Measurements from ENCODE around the gene ANKRD2.
A peak's percentile ranks its signal among the peaks of the same experiment; 100 is the strongest.

ANKRD2 gene

DNA sequence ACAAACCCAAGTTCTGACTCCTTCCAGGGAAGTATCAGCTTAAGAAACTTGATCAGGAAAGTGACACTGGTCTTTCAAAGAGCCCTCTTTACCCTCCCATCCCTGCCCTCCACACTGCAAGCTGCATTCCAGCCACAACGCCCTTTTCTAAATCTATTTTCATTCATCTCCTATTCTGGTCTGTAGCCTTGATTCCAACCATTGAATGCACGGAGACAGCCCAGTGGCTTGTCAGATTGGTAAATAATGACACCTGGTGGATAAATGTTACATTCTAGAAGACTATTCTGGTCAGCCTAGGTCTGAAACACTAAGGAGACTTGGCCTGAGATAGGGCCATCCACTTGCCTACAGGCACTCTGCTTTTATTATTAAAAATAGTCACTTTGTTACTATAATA, 39.8 kb downstream of the ANKRD2 start:
- no peaks in the 10 kb centered on the region for H3K4me1 ChIP-seq (ENCODE audit: control insufficient read depth in 1 of 2, insufficient read depth in 2 of 2, low read length in 2 of 2)
- H3K4me2 ChIP-seq (ENCODE audit: low read length), result no peak overlapping the region
- no peaks in the 10 kb centered on the region for H3K79me1 ChIP-seq (ENCODE audit: low read length)
- no peak overlapping the region for H3K4ac ChIP-seq (ENCODE audit: low read depth, low read length)
- no peak overlapping the region for H3K14ac ChIP-seq (ENCODE audit: low read length)
- WGBS (ENCODE audit: extremely low coverage, insufficient coverage, insufficient read length), result no CpG with 5 or more reads among the region's 2 CpGs
- H2AK5ac ChIP-seq (ENCODE audit: low read length), result no peak overlapping the region
- no peak overlapping the region for H2BK5ac ChIP-seq (ENCODE audit: low read depth, low read length, poor library complexity)
- H4K8ac ChIP-seq (ENCODE audit: low read depth, low read length), result no peak overlapping the region
- H3K36me3 ChIP-seq (ENCODE audit: control insufficient read depth in 1 of 2, insufficient read depth in 2 of 2, low read length in 2 of 2), result no peaks in the 10 kb centered on the region
- peak; percentile 30 to 82 for DNase-seq
- H2BK120ac ChIP-seq (ENCODE audit: insufficient read depth, low read length, poor library complexity), result no peak overlapping the region
- H3K27me3 ChIP-seq (ENCODE audit: insufficient read depth, low read length), result no peaks in the 10 kb centered on the region
- no peak overlapping the region for H3K9ac ChIP-seq (ENCODE audit: low read length)
- no peak overlapping the region for H3K23ac ChIP-seq (ENCODE audit: low read length)
- H3K18ac ChIP-seq (ENCODE audit: low read length), result no peak overlapping the region
- no peaks in the 10 kb centered on the region for H3K79me2 ChIP-seq (ENCODE audit: control insufficient read depth, insufficient read depth, low read length, poor library complexity)
- no peak overlapping the region for H3K27ac ChIP-seq (ENCODE audit: low read depth, low read length)
- no peak overlapping the region for H3K4me3 ChIP-seq (ENCODE audit: low read depth, low read length)
- no peak overlapping the region for H4K91ac ChIP-seq (ENCODE audit: low read depth, low read length)
- no peak overlapping the region for H2BK12ac ChIP-seq (ENCODE audit: low read length)
- no peaks in the 10 kb centered on the region for H3K9me3 ChIP-seq (ENCODE audit: insufficient read depth, low read depth, low read length)
- H2AFZ ChIP-seq (ENCODE audit: insufficient read depth, low read length, poor library complexity), result no peak overlapping the region
- H4K12ac ChIP-seq (ENCODE audit: low read depth, low read length), result no peak overlapping the region

GRCh38 chr10:97618285-97618684, 45.7 kb downstream of the ANKRD2 start:
- Histone ChIP-seq H3K4ac (ENCODE audit: low read depth, low read length) (no peak overlapping the region), H3K27me3 (ENCODE audit: insufficient read depth, low read length) (no peaks in the 10 kb centered on the region), H3K9ac (ENCODE audit: low read length) (no peak overlapping the region), H3K18ac (ENCODE audit: low read length) (no peak overlapping the region), H3K4me1 (ENCODE audit: control insufficient read depth in 1 of 2, insufficient read depth in 2 of 2, low read length in 2 of 2) (no peaks in the 10 kb centered on the region), H4K8ac (ENCODE audit: low read depth, low read length) (no peak overlapping the region), H3K4me2 (ENCODE audit: low read length) (no peak overlapping the region), H2BK120ac (ENCODE audit: insufficient read depth, low read length, poor library complexity) (no peak overlapping the region), H2BK12ac (ENCODE audit: low read length) (no peak overlapping the region), H4K12ac (ENCODE audit: low read depth, low read length) (no peak overlapping the region), H3K14ac (ENCODE audit: low read length) (no peak overlapping the region), H2AFZ (ENCODE audit: insufficient read depth, low read length, poor library complexity) (no peak overlapping the region), H3K4me3 (ENCODE audit: low read depth, low read length) (no peak overlapping the region), H3K79me2 (ENCODE audit: control insufficient read depth, insufficient read depth, low read length, poor library complexity) (no peaks in the 10 kb centered on the region), H3K9me3 (ENCODE audit: insufficient read depth, low read depth, low read length) (no peaks in the 10 kb centered on the region), H2BK5ac (ENCODE audit: low read depth, low read length, poor library complexity) (no peak overlapping the region), H3K23ac (ENCODE audit: low read length) (no peak overlapping the region), H3K27ac (ENCODE audit: low read depth, low read length) (no peak overlapping the region), H3K36me3 (ENCODE audit: control insufficient read depth in 1 of 2, insufficient read depth in 2 of 2, low read length in 2 of 2) (no peaks in the 10 kb centered on the region), H3K79me1 (ENCODE audit: low read length) (no peaks in the 10 kb centered on the region), H2AK5ac (ENCODE audit: low read length) (no peak overlapping the region), H4K91ac (ENCODE audit: low read depth, low read length) (no peak overlapping the region)
- DNase-seq, result no peak
- no CpG with 5 or more reads among the region's 4 CpGs for WGBS (ENCODE audit: extremely low coverage, insufficient coverage, insufficient read length)

DNA sequence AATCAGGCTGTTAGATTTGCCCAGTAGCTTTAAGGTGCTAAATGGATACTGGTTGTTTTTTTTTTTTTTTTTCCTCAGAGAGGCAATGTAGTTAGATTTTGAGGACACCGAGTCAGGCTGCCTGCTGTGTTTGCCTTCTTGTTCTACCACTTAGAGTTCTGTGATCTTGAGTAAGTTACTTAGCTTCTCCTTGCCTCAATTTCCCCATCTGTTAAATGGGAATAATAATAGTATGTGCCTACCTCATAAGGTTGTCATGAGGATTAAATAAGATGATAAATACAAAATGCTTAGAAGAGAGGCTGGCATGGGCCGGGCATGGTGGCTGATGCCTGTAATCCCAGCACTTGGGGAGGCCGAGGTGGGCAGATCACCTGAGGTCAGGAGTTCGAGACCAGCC, 46.2 kb downstream of the ANKRD2 start:
- H3K79me2 ChIP-seq (ENCODE audit: control insufficient read depth, insufficient read depth, low read length, poor library complexity), result no peaks in the 10 kb centered on the region
- no peak overlapping the region for H4K12ac ChIP-seq (ENCODE audit: low read depth, low read length)

GRCh38 chr10:97623277-97623676, 50.7 kb downstream of the ANKRD2 start:
- H4K12ac ChIP-seq (ENCODE audit: low read depth, low read length), result no peak overlapping the region
- H3K18ac ChIP-seq (ENCODE audit: low read length), result no peak overlapping the region
- H2AK5ac ChIP-seq (ENCODE audit: low read length), result no peak overlapping the region
- no peak for DNase-seq
- H3K4me1 ChIP-seq (ENCODE audit: control insufficient read depth in 1 of 2, insufficient read depth in 2 of 2, low read length in 2 of 2), result no peaks in the 10 kb centered on the region
- WGBS (ENCODE audit: extremely low coverage, insufficient coverage, insufficient read length), result no CpG with 5 or more reads among the region's 1 CpG
- H3K4ac ChIP-seq (ENCODE audit: low read depth, low read length), result no peak overlapping the region
- no peak overlapping the region for H3K4me3 ChIP-seq (ENCODE audit: low read depth, low read length)
- H3K14ac ChIP-seq (ENCODE audit: low read length), result no peak overlapping the region
- no peaks in the 10 kb centered on the region for H3K27me3 ChIP-seq (ENCODE audit: insufficient read depth, low read length)
- H3K9ac ChIP-seq (ENCODE audit: low read length), result no peak overlapping the region
- no peaks in the 10 kb centered on the region for H3K79me1 ChIP-seq (ENCODE audit: low read length)
- no peak overlapping the region for H3K23ac ChIP-seq (ENCODE audit: low read length)
- no peak overlapping the region for H2BK120ac ChIP-seq (ENCODE audit: insufficient read depth, low read length, poor library complexity)
- H3K79me2 ChIP-seq (ENCODE audit: control insufficient read depth, insufficient read depth, low read length, poor library complexity), result no peaks in the 10 kb centered on the region
- H2BK5ac ChIP-seq (ENCODE audit: low read depth, low read length, poor library complexity), result no peak overlapping the region
- H4K91ac ChIP-seq (ENCODE audit: low read depth, low read length), result no peak overlapping the region
- H4K8ac ChIP-seq (ENCODE audit: low read depth, low read length), result no peak overlapping the region
- H3K4me2 ChIP-seq (ENCODE audit: low read length), result no peak overlapping the region
- no peak overlapping the region for H3K27ac ChIP-seq (ENCODE audit: low read depth, low read length)
- no peaks in the 10 kb centered on the region for H3K36me3 ChIP-seq (ENCODE audit: control insufficient read depth in 1 of 2, insufficient read depth in 2 of 2, low read length in 2 of 2)
- no peak overlapping the region for H2AFZ ChIP-seq (ENCODE audit: insufficient read depth, low read length, poor library complexity)
- no peak overlapping the region for H2BK12ac ChIP-seq (ENCODE audit: low read length)
- H3K9me3 ChIP-seq (ENCODE audit: insufficient read depth, low read depth, low read length), result no peaks in the 10 kb centered on the region

More for the DNA sequence above, 46.2 kb downstream of the ANKRD2 start:
- Histone ChIP-seq H2BK5ac (ENCODE audit: low read depth, low read length, poor library complexity) (no peak overlapping the region), H3K14ac (ENCODE audit: low read length) (no peak overlapping the region), H3K4ac (ENCODE audit: low read depth, low read length) (no peak overlapping the region), H3K4me2 (ENCODE audit: low read length) (no peak overlapping the region), H3K9me3 (ENCODE audit: insufficient read depth, low read depth, low read length) (no peaks in the 10 kb centered on the region), H2AFZ (ENCODE audit: insufficient read depth, low read length, poor library complexity) (no peak overlapping the region), H3K27me3 (ENCODE audit: insufficient read depth, low read length) (no peaks in the 10 kb centered on the region), H3K27ac (ENCODE audit: low read depth, low read length) (no peak overlapping the region), H2AK5ac (ENCODE audit: low read length) (no peak overlapping the region), H3K23ac (ENCODE audit: low read length) (no peak overlapping the region), H3K79me1 (ENCODE audit: low read length) (no peaks in the 10 kb centered on the region), H3K9ac (ENCODE audit: low read length) (no peak overlapping the region), H4K8ac (ENCODE audit: low read depth, low read length) (no peak overlapping the region), H3K4me3 (ENCODE audit: low read depth, low read length) (no peak overlapping the region), H3K36me3 (ENCODE audit: control insufficient read depth in 1 of 2, insufficient read depth in 2 of 2, low read length in 2 of 2) (no peaks in the 10 kb centered on the region), H3K4me1 (ENCODE audit: control insufficient read depth in 1 of 2, insufficient read depth in 2 of 2, low read length in 2 of 2) (no peaks in the 10 kb centered on the region), H2BK12ac (ENCODE audit: low read length) (no peak overlapping the region), H3K18ac (ENCODE audit: low read length) (no peak overlapping the region), H2BK120ac (ENCODE audit: insufficient read depth, low read length, poor library complexity) (no peak overlapping the region), H4K91ac (ENCODE audit: low read depth, low read length) (no peak overlapping the region)
- WGBS (ENCODE audit: extremely low coverage, insufficient coverage, insufficient read length), result no CpG with 5 or more reads among the region's 4 CpGs
- DNase-seq, result no peak

Measured in trophoblast cell (in vitro differentiated cells and primary cell).